Measurements from ENCODE around the gene SAT1.

DNA sequence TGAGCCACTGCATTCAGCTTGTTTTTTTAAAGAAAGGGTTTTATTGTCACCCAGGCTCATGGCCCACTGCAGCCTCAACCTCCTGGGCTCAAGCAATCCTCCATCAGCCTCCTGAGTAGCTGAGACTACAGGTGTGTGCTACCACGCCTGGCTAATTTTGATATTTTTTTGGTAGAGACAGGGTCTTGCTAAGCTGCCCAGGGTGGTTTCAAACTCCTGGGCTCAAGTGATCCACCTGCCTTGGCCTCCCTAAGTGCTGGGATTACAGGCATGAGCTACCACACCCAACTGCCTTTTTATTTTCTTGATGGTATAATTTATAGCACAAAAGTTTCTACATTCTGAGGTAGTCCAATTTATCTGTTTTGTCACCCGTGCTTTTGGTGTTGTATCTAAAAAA is 38.9 kb downstream of the SAT1 start:
- no peak for TF ChIP-seq POLR2A (IDR thresholded peaks at IDR 0.05)
- TF ChIP-seq, protein P1, sequence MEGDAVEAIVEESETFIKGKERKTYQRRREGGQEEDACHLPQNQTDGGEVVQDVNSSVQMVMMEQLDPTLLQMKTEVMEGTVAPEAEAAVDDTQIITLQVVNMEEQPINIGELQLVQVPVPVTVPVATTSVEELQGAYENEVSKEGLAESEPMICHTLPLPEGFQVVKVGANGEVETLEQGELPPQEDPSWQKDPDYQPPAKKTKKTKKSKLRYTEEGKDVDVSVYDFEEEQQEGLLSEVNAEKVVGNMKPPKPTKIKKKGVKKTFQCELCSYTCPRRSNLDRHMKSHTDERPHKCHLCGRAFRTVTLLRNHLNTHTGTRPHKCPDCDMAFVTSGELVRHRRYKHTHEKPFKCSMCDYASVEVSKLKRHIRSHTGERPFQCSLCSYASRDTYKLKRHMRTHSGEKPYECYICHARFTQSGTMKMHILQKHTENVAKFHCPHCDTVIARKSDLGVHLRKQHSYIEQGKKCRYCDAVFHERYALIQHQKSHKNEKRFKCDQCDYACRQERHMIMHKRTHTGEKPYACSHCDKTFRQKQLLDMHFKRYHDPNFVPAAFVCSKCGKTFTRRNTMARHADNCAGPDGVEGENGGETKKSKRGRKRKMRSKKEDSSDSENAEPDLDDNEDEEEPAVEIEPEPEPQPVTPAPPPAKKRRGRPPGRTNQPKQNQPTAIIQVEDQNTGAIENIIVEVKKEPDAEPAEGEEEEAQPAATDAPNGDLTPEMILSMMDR (IDR thresholded peaks at IDR 0.05): no peak
